Pancreas (tissue), 10 donors: ENCODE results near the gene DUSP18. TPM values are rescaled to one million over a fixed set of nuclear protein-coding genes. Genes with fewer than 3 reads are reported as not detected.
"Not testable (repeated sequence)": the region's sequence is repeated elsewhere in the genome, so short reads cannot be mapped to it uniquely, and the experiment has no call there.

Experiments used
- ATAC-seq, 4 donors: fragments of 200-7000 bp; cut with Tn5 transposase; one replicate each; pipeline versions ENCODE4 v1.8.0 to v1.9.1; 2020; ENCODE audit warnings: mild to moderate bottlenecking in 4 of 4, moderate library complexity in 4 of 4
- DNase-seq, 6 donors: peaks; one replicate each; pipeline ENCODE4 v3.0.0-alpha.2; 2020
- FAIRE-seq: peaks from 2 replicates; lab custom pipeline; 2012; peaks lifted over from hg19 to GRCh38; lab: Jason Lieb, UNC
- H3K27ac ChIP-seq, 4 donors: fragments of 200-600 bp; sonication (generic); 1 replicate in 3 of 4; 2 replicates in 1 of 4; pipeline versions ENCODE4 v1.5.0 to v1.8.0; 2020
- H3K27me3 ChIP-seq, 4 donors: fragments of 200-600 bp; one replicate each; pipeline ENCODE4 v1.8.0; 2021
- H3K36me3 ChIP-seq, 3 donors: fragments of 200-600 bp; sonication (generic) in 1 of 3; one replicate each; pipeline versions ENCODE4 v1.5.0 to v1.8.0; 2020 to 2021
- H3K4me1 ChIP-seq, 3 donors: fragments of 200-600 bp; one replicate each; pipeline ENCODE4 v1.8.0; 2021
- H3K4me3 ChIP-seq, 4 donors: fragments of 200-600 bp; sonication (generic) in 2 of 4; one replicate each; pipeline versions ENCODE4 v1.5.0 to v1.8.0; 2020 to 2021
- H3K9me3 ChIP-seq, 4 donors: fragments of 200-600 bp; one replicate each; pipeline ENCODE4 v1.8.0; 2021
- CTCF ChIP-seq, 4 donors: fragments of 200-600 bp; sonication (generic) in 3 of 4; IDR thresholded peaks; one replicate each; pipeline versions ENCODE4 v1.5.0 to v1.8.0; 2021; ENCODE audit warnings: antibody characterized with exemption in 4 of 4
- WGBS, 2 donors: extraction: QIAGEN DNeasy Blood & Tissue Kit; methylation state at CpG; one replicate each; pipeline ENCODE4 v1.1.7; 2013; 5-methylcytosine and 5-hydroxymethylcytosine counted together
- intact Hi-C, 3 donors: fragments of 100-400 bp; cut with DNase I; formaldehyde crosslinking; loops; one replicate each; pipeline versions ENCODE4 v1.11.1 to v1.14.2; 2022
- polyA plus RNA-seq, 2 donors: library from polyadenylated mRNA; stranded (reverse); fragments of 200-250 nt; gene quantifications; one replicate each; pipeline ENCODE4 v1.2.3, GENCODE V29; 2013
- total RNA-seq, 6 donors: library from RNA; stranded (reverse); fragmentation: NEBNext Ultra II Directional in 4 of 6; extraction: Animal tissue kit (Norgen Biotek cat#: 25700) in 4 of 6; gene quantifications; one replicate each; pipeline versions ENCODE4 v1.2.1 to v1.2.4, GENCODE V29; 2021 to 2023
- donor health status: healthy with polysubstance abuse.
- donor health status: DM: no; HTN: no; CAD: no; lungs with moderate emphysema.
- donor health status: DM: no; HTN: no; CAD: no.
- donor health status: control.
- donor health status: control.
- donor health status: Bipolar disorder and iron deficiency.
- donor health status: DM: yes; HTN: yes; CAD: no.
- donor health status: DM: no; HTN: no; CAD: no.
- donor health status: DM: no; HTN: no; CAD: no.
- donor health status: DM: yes; HTN: yes; CAD: no.

Gene DUSP18
- total and polyA plus RNA-seq, 8 donors, result 2.2 to 6.5 (median 2.9) TPM

- H3K36me3 ChIP-seq, result no peaks in the 10 kb centered on the region
These were observed 21.9 kb upstream of the DUSP18 start for GRCh38 chr22:30689622-30690021.

GRCh38 chr22:30687358-30687757 lies 19.7 kb upstream of the DUSP18 start:
- Histone ChIP-seq H3K36me3 (no peaks in the 10 kb centered on the region), H3K4me1 (no peaks in the 10 kb centered on the region), H3K27me3 (no peaks in the 10 kb centered on the region), H3K9me3 (no peaks in the 10 kb centered on the region), H3K4me3 (no peak overlapping the region), H3K27ac (no peak overlapping the region)
- ATAC-seq (no peak), DNase-seq (no peak), FAIRE-seq (no peak)
- 84 to 89% methylated on average over 4 of the region's 4 CpGs for WGBS, 2 donors
- intact Hi-C loops, result no loop called here
- TF ChIP-seq CTCF (IDR thresholded peaks at IDR 0.05), result no peak

More at GRCh38 chr22:30689622-30690021, 21.9 kb upstream of the DUSP18 start:
- FAIRE-seq, result no peak
- WGBS, 2 donors, result 53 to 58% methylated on average over 1 of the region's 1 CpG
- H3K27me3 ChIP-seq, result no peaks in the 10 kb centered on the region
- no peaks in the 10 kb centered on the region for H3K4me1 ChIP-seq
- H3K4me3 ChIP-seq, result no peak overlapping the region
- no peak for TF ChIP-seq CTCF (IDR thresholded peaks at IDR 0.05)
- no peaks in the 10 kb centered on the region for H3K9me3 ChIP-seq
- ATAC-seq, result no peak
- no peak for DNase-seq
- intact Hi-C loops, result no loop called here
- no peak overlapping the region for H3K27ac ChIP-seq

GRCh38 chr22:30685178-30685577 lies 17.5 kb upstream of the DUSP18 start:
- Histone ChIP-seq H3K4me1 (no peaks in the 10 kb centered on the region), H3K27ac (no peak overlapping the region), H3K4me3 (no peak overlapping the region), H3K27me3 (no peaks in the 10 kb centered on the region), H3K9me3 (no peaks in the 10 kb centered on the region), H3K36me3 (no peaks in the 10 kb centered on the region)
- no peak for DNase-seq
- FAIRE-seq, result no peak
- intact Hi-C loops, result no loop called here
- TF ChIP-seq CTCF (IDR thresholded peaks at IDR 0.05), result no peak
- ATAC-seq, result no peak
- WGBS, 2 donors, result 69% methylated on average over 7 of the region's 7 CpGs

- H3K4me1 ChIP-seq, result no peaks in the 10 kb centered on the region
- no peak overlapping the region for H3K4me3 ChIP-seq
- FAIRE-seq (no peak), DNase-seq (no peak), ATAC-seq (peak in 2 of 4 donors; percentile 41 to 45)
- 83 to 89% methylated on average over 2 of the region's 2 CpGs for whole genome bisulfite sequencing, 2 donors
- no peak for TF ChIP-seq CTCF (IDR thresholded peaks at IDR 0.05)
- intact Hi-C loops, result no loop called here
- no peaks in the 10 kb centered on the region for H3K36me3 ChIP-seq
- no peak overlapping the region for H3K27ac ChIP-seq
- no peaks in the 10 kb centered on the region for H3K9me3 ChIP-seq
- no peaks in the 10 kb centered on the region for H3K27me3 ChIP-seq
These were observed 14.2 kb upstream of the DUSP18 start for GRCh38 chr22:30681831-30682230.

- Histone ChIP-seq H3K27ac (no peak overlapping the region), H3K4me1 (no peaks in the 10 kb centered on the region), H3K27me3 (no peaks in the 10 kb centered on the region), H3K4me3 (no peak overlapping the region), H3K36me3 (no peaks in the 10 kb centered on the region), H3K9me3 (no peaks in the 10 kb centered on the region)
- no peak for TF ChIP-seq CTCF (IDR thresholded peaks at IDR 0.05)
- DNase-seq (no peak), FAIRE-seq (no peak), ATAC-seq (no peak)
- 86 to 90% methylated on average over 1 of the region's 1 CpG for WGBS, 2 donors
- intact Hi-C loops, result no loop called here
These were observed 13.5 kb upstream of the DUSP18 start for GRCh38 chr22:30680991-30681770.

- intact Hi-C loops, H3K9me3 ChIP-seq, DNase-seq, H3K4me1 ChIP-seq, H3K27ac ChIP-seq, H3K27me3 ChIP-seq, H3K36me3 ChIP-seq, FAIRE-seq, H3K4me3 ChIP-seq: not testable (repeated sequence)
- 71 to 74% methylated on average over 12 of the region's 12 CpGs for WGBS, 2 donors
- ATAC-seq, result peak in 2 of 4 donors; percentile 31 to 40
These were observed 12.4 kb upstream of the DUSP18 start for GRCh38 chr22:30679895-30680690.

- H3K9me3 ChIP-seq, H3K4me1 ChIP-seq, FAIRE-seq, intact Hi-C loops, H3K27me3 ChIP-seq, H3K36me3 ChIP-seq, DNase-seq, H3K4me3 ChIP-seq, ATAC-seq, H3K27ac ChIP-seq: not testable (repeated sequence)
- WGBS, 2 donors, result 72 to 75% methylated on average over 3 of the region's 3 CpGs
These were observed 8.9 kb upstream of the DUSP18 start for GRCh38 chr22:30676565-30676964.
